Kidney (tissue), 14 donors: ENCODE data around the gene ATE1. TPM values are rescaled to one million over a fixed set of nuclear protein-coding genes. Genes with fewer than 3 reads are reported as not detected.

Source experiments
- DNase-seq, 5 donors: peaks; one replicate each; pipeline ENCODE4 v3.0.0-alpha.2; 2013 to 2020
- FAIRE-seq: peaks from 2 replicates; lab custom pipeline; 2012; peaks lifted over from hg19 to GRCh38; lab: Jason Lieb, UNC
- H3K27ac ChIP-seq, 2 donors: one replicate each; pipeline ENCODE4 v1.7.0; 2013; ENCODE audit warnings: low read depth in 2 of 2, low read length in 2 of 2, inconsistent platforms in 1 of 2
- H3K27me3 ChIP-seq: one replicate; pipeline ENCODE4 v1.7.1; 2013; ENCODE audit warnings: low read length, inconsistent platforms; ENCODE audit not compliant: control insufficient read depth, insufficient read depth
- H3K36me3 ChIP-seq, 3 donors: one replicate each; pipeline versions ENCODE4 v1.7.0 to v1.7.1; 2013; ENCODE audit warnings: low read length in 3 of 3, control low read depth in 1 of 3, inconsistent platforms in 1 of 3; ENCODE audit not compliant: insufficient read depth in 3 of 3, control insufficient read depth in 2 of 3
- H3K4me1 ChIP-seq, 3 donors: one replicate each; pipeline versions ENCODE4 v1.7.0 to v1.7.1; 2013; ENCODE audit warnings: low read length in 3 of 3, inconsistent platforms in 1 of 3, low read depth in 1 of 3; ENCODE audit not compliant: control insufficient read depth in 2 of 3, insufficient read depth in 2 of 3
- H3K4me3 ChIP-seq, 3 donors: one replicate each; pipeline versions ENCODE4 v1.7.0 to v1.8.1; 2013; ENCODE audit warnings: low read length in 3 of 3, control low read depth in 1 of 3, inconsistent platforms in 1 of 3
- H3K9ac ChIP-seq, 3 donors: one replicate each; pipeline versions ENCODE4 v1.7.0 to v1.7.1; 2013; ENCODE audit warnings: low read length in 3 of 3, control low read depth in 1 of 3, inconsistent platforms in 1 of 3
- H3K9me3 ChIP-seq, 3 donors: one replicate each; pipeline versions ENCODE4 v1.7.0 to v1.7.1; 2013; ENCODE audit warnings: low read length in 3 of 3, control low read depth in 1 of 3, inconsistent platforms in 1 of 3; ENCODE audit not compliant: control insufficient read depth in 2 of 3, insufficient read depth in 1 of 3
- CTCF ChIP-seq: IDR thresholded peaks from 3 replicates; pipeline ENCODE4 v1.5.1; 2012; ENCODE audit warnings: mild to moderate bottlenecking, moderate library complexity, borderline replicate concordance; ENCODE audit not compliant: insufficient read depth; ENCODE audit errors: extremely low read depth
- intact Hi-C: fragments of 100-400 bp; cut with DNase I; formaldehyde crosslinking; loops from one replicate; pipeline ENCODE4 v1.11.1; 2022
- polyA plus RNA-seq: library from polyadenylated mRNA; stranded (reverse); fragments of 350-450 nt; fragmentation: Illumina TruSeq; extraction: RNeasy Lipid Tissue Mini Kit (QIAGEN cat#74804); gene quantifications from one replicate; pipeline ENCODE4 v1.2.3, GENCODE V29; 2014; ENCODE audit warnings: low read depth, low replicate concordance; ENCODE audit not compliant: insufficient read depth
- total RNA-seq: library from RNA; stranded (reverse); fragmentation: NEBNext Ultra II Directional; extraction: Animal tissue kit (Norgen Biotek cat#: 25700); gene quantifications from one replicate; pipeline ENCODE4 v1.2.1, GENCODE V29; 2021
- donor health status: control.
- donor health status: control.
- donor health status: control.
- donor health status: control.
- donor health status: control.
- donor health status: DM: yes; HTN: yes; CAD: no.
- donor health status: Normal renal cell carcinoma (clear cell type).

Gene ATE1
- total and polyA plus RNA-seq, 2 donors from 2014 or later, result 9.8 to 31.0 TPM

GRCh38 chr10:121886181-121886580 lies 41.6 kb downstream of the ATE1 start:
- Histone ChIP-seq H3K4me3 (no peak overlapping the region), H3K9me3 (no peaks in the 10 kb centered on the region), H3K36me3 (peaks cover 0 to 2% (median 0%) of the 10 kb centered on the region in 3 donors), H3K27me3 (no peaks in the 10 kb centered on the region), H3K27ac (no peak overlapping the region), H3K4me1 (peaks cover 0 to 3% (median 0%) of the 10 kb centered on the region in 3 donors), H3K9ac (no peak overlapping the region)
- no peak for TF ChIP-seq CTCF
- DNase-seq, result no peak
- no peak for FAIRE-seq
- intact Hi-C loops, result no loop called here

- Histone ChIP-seq H3K36me3 (no peaks in the 10 kb centered on the region), H3K27ac (no peak overlapping the region), H3K9me3 (no peaks in the 10 kb centered on the region), H3K9ac (no peak overlapping the region), H3K4me1 (peaks cover 0 to 3% (median 0%) of the 10 kb centered on the region in 3 donors), H3K4me3 (no peak overlapping the region), H3K27me3 (no peaks in the 10 kb centered on the region)
- TF ChIP-seq CTCF, result no peak
- intact Hi-C loops, result no loop called here
- peak in 1 of 5 donors; percentile 14 for DNase-seq
- FAIRE-seq, result no peak
These were observed 46.9 kb downstream of the ATE1 start for GRCh38 chr10:121880895-121881294.

- Histone ChIP-seq H3K27ac (no peak overlapping the region), H3K36me3 (no peaks in the 10 kb centered on the region), H3K4me3 (no peak overlapping the region), H3K27me3 (no peaks in the 10 kb centered on the region), H3K9me3 (no peaks in the 10 kb centered on the region), H3K9ac (no peak overlapping the region), H3K4me1 (peaks cover 0 to 3% (median 0%) of the 10 kb centered on the region in 3 donors)
- intact Hi-C loops, result no loop called here
- DNase-seq, result no peak
- TF ChIP-seq CTCF, result no peak
- no peak for FAIRE-seq
These were observed 48.4 kb downstream of the ATE1 start for GRCh38 chr10:121879476-121879875.

- Histone ChIP-seq H3K9ac (no peak overlapping the region), H3K27me3 (no peaks in the 10 kb centered on the region), H3K27ac (no peak overlapping the region), H3K4me3 (no peak overlapping the region), H3K9me3 (no peaks in the 10 kb centered on the region), H3K4me1 (no peaks in the 10 kb centered on the region), H3K36me3 (peaks cover 0 to 7% (median 6%) of the 10 kb centered on the region in 3 donors)
- DNase-seq (no peak), FAIRE-seq (no peak)
- intact Hi-C loops, result no loop called here
- TF ChIP-seq CTCF, result no peak
These were observed 54.6 kb downstream of the ATE1 start for GRCh38 chr10:121873236-121873635.
